IPS DF 19.7 (cell line): ENCODE results near the gene CHCHD6.

Experiments
- DNase-seq: peaks from one replicate; pipeline ENCODE4 v3.0.0-alpha.2; 2013; ENCODE audit warnings: low read depth, low spot score

Gene CHCHD6

GRCh38 chr3:126826693-126827092, 122.7 kb downstream of the CHCHD6 start:
- no peak for DNase-seq

DNA sequence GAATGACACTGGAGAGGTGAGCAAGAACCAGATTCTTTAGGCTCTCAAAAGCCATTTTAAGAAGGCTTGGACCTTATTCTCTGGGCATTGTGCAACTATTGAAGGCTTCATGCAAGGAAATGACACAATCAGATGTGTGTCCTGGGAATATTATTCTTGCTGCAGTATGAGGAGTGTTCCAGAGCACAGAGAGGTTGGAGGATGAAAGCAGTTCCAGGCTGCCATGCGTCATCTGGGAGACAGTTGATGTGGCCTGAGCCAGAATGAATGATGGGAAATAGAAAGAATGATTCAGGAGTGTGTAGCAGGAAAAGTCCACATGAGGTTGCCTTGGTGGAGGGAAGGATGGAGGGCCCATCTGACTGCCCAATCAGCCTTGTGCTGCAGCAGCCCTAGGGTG, 123.1 kb downstream of the CHCHD6 start:
- no peak for DNase-seq

DNA sequence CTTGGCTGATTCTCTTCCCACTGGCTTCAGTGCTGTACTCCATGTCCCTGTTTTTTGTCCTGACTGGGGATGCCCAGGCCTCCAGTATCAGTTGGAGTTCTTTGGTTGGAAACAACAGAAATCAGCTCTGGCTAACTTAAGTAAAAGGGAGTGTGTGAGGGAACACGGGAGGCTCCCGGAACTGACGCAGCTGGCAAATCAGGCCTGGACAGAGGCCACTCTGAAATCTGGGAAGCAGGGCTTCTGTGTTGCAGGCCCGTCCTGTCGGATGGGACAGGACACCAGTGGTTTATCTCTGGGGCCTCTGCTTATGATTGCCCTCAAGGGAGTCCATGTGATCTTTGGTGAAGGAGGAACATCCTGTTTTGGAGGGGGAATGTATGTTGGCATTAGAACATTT, 124.3 kb downstream of the CHCHD6 start:
- no peak for DNase-seq

GRCh38 chr3:126832933-126833332, 128.9 kb downstream of the CHCHD6 start:
- DNase-seq: no peak

DNA sequence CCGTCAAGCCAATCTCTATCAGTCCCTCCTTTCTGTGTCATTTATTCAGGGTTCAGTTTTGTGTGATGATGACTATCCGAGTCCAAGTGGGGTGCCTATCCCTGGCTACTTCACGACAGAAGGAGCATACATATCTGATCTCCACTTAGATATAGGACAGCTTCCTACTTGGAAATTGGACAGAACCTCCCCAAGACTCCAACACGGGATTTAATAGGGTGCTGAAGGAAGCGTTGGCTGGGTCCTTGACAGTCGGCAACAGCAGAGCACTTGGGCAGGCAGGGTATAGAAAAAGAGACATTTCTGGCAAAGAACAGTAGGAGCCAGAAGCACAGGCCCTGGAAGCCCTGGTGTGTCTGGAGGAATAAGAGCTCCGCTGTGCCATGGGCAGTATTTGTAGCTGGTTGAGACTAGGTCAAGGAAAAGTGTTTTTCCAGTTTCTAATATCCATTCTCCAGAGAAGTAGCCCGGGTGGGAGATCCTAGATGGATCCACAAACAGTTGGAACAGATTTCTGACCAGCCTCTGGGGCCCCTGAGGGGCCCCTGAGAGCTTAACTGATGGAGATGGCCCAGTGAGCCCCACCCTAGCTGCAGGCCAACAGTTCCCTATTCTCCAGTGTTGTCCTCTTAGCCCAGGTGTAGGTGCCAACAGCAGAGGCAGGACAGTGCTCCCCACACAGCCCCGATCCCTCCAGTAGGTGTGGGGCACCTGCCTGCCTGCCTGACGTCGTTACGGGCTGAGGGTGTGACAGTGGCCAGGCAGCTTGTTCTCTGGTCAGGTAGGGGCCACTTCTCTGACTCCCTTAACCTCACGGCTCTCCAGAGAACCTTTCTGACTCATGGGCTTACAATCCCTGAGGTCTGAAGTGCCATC, 130.8 kb downstream of the CHCHD6 start:
- DNase-seq: no peak

GRCh38 chr3:126835472-126836219, 131.6 kb downstream of the CHCHD6 start:
- no peak for DNase-seq

DNA sequence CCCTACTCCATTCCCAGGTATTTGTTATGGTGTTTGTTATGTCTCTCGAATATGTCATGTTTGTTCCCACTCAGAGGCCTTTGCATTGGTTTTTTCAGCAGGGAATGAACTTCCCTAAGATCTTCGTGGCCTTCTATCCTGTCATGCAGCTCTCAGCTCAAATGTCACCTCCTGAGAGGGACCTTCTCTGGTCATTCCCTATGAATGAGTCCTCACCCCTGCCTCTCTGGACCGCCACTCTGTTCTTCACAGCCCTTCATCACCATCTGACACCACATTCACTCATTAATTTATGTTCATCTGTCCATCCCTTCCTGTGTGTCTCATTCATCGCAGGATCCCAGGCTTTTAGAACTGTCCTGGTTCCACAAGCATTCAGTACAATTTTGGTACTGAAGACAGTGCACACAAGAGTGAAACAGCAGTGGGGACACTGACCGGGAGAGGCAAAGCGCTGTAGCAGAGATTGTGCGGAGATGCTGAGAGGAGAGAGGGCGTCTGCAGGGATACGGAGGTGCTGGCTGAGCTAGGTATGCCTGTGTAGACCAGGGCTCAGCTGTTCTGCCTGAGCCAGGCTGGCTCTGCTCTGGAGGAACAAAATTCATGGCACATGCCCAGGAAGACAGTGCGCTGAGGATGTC, 132.3 kb downstream of the CHCHD6 start:
- no peak for DNase-seq

- DNase-seq: no peak
Observed at GRCh38 chr3:126837773-126838172, 133.7 kb downstream of the CHCHD6 start.

- no peak for DNase-seq
Observed at GRCh38 chr3:126845920-126846715, 142.1 kb downstream of the CHCHD6 start.

GRCh38 chr3:126847061-126847460, 143.0 kb downstream of the CHCHD6 start:
- no peak for DNase-seq

DNA sequence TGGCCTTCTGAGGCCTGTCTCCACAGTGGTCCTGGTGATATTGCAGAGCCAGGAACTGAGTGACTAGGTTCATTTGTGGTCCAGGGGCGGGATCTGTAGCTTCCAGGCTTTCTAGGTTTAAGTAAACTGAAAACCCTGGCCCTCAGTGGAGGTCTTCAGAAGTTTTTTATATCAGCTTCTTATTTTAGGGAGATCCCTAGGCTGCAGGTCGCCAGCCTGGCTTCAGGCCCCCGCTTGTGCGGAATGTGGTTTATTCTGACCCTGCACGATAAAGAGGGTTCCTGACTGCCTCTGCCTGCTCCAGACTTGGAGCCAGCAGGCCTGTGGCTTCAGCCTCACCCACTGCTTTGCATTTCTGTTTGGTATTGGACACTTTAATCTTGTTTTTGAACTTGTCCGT, 145.0 kb downstream of the CHCHD6 start:
- DNase-seq: no peak

DNA sequence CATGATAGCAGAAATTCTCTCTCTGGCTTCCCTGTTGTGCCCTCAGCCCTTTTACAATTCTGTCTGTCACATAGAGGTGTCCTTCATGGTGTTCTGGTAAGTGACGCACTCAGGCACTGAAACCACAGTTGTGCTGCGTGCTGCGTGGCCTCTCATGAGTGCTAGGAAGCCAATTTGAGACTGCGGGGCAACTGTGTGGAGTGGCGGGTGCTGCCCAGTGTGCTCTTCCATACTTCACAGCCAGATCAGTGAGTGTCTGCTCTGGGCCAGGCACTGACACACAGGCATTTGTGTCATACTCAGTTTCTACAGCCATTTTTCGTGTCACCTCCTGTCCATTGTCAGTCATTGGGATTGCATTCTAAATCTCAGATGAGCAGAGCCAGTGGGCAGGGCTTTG, 145.7 kb downstream of the CHCHD6 start:
- DNase-seq: no peak

DNA sequence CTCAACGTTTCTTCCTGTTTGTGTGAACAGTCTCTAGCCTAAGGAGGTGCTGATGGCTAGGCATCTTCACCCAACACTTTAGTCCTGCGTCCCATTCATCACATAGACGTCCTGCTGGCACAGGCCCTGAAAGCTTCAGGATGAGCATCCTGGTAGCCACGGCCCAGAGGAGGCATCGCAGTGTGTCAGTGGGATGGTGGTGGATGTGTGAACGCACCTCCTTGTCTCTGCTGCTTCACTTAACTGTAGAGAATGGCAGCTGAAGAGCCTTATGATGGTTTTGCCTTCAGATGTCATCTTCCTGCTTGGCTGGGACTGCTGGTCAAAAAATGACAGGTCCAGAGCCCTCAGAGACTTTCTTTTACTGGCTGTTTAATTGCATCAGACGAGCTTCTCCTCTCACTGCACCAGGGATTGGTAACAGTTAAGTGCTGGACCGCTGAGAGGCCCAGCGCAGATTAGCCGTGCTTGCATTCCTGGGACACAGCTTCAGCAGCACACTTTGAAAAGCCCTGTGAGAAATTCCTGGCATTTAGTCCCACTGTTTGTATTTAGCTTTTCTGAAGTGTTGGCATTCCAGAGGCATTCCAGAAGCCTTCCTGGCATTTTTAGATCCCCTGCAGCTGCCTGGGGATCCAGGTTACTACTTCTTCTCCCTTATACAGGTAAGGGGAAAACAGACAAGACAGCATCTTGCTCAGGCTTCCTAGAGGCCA, 146.5 kb downstream of the CHCHD6 start:
- DNase-seq: peak; percentile 95

- no peak for DNase-seq
Observed at GRCh38 chr3:126851382-126851781, 147.3 kb downstream of the CHCHD6 start.

- no peak for DNase-seq
Observed at GRCh38 chr3:126851934-126852333, 147.9 kb downstream of the CHCHD6 start.

DNA sequence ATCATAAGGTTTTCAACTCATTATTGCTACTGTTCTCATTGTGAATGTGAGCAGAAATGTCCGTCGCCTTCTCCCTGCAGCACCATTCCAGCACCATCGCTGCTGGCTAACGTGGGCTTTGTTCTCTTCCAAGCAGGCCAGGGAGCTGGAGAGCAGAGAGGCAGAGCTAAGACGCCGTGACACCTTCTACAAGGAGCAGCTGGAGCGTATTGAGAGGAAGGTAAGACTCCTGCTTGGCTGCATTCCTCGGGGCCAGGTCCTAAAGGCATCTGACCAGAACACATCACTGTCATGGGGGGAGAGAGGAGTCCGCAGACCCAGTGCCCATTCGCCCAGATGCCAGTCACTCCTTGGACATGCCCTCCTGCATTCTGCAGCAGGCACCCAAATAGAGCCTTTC, 148.5 kb downstream of the CHCHD6 start:
- no peak for DNase-seq

DNA sequence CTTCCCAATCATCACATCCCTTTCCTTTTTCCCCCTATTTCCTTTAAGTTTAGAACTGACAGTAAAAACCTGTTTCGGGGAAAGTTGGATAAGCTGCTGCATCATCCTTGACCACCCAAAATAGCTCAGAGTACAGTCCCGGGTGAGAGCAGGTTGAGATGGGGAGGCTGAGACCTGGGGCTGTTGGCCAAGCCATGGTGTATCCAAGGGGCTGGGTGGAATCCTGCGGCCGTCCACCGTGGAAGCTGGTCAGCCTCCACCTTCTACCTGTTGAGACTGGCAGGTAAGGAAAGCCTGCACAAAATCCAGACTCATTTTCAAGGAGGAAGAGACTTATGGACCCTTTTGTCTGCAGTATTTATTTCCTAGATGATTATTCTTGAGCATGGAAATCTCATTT, 150.6 kb downstream of the CHCHD6 start:
- no peak for DNase-seq

- no peak for DNase-seq
Observed at GRCh38 chr3:126855374-126855773, 151.3 kb downstream of the CHCHD6 start.

GRCh38 chr3:126857928-126858327, 153.9 kb downstream of the CHCHD6 start:
- DNase-seq: no peak

- DNase-seq: no peak
Observed at GRCh38 chr3:126858401-126858800, 154.4 kb downstream of the CHCHD6 start.

DNA sequence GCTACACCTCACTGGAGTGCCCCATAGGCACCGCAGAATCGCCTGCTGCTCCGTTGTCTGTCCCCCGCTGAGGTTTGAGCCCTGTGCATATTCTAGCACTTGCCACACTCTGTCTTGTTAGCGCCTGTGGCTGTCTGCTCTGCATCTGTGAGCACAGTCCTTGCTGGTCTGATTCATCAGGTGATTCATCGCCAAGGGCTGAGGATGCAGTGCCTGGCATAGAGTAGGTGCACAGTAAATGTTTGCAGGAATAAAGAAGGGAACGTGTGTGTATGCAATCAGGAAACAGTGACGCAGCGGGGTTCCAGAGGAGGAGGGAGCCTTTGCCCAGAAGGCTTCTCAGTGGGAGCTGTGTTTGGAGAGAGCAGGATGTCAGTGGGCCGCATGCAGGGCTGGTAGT, 154.8 kb downstream of the CHCHD6 start:
- DNase-seq: no peak
